ENCODE data around the gene ZGRF1.
"Not testable (repeated sequence)": the region's sequence is repeated elsewhere in the genome, so short reads cannot be mapped to it uniquely, and the experiment has no call there.

Gene ZGRF1

DNA sequence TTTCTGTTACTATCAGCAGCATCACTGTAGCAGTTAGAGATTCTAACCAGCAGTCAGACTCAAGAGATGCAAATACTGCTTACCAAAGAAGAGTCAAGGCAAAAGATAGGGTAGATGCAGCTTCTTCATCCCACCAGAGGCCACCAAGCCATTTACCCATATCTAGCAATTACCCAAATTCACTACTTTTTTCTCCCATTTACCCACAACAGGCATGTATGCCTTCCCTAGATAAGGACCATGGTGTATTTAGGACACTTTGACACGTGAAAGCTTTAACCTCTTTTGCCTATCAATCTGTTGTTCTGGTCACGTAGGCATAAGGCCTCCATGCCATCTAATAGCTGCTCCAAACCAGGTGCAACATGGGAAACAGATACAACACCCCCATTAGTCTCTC, 5.8 kb upstream of the ZGRF1 start:
- no peak overlapping the region for H3K4me3 ChIP-seq (replicated peaks in 1 of 2; ENCODE audit: low read depth in 2 of 2, low read length in 2 of 2)
- TF ChIP-seq, protein P1, sequence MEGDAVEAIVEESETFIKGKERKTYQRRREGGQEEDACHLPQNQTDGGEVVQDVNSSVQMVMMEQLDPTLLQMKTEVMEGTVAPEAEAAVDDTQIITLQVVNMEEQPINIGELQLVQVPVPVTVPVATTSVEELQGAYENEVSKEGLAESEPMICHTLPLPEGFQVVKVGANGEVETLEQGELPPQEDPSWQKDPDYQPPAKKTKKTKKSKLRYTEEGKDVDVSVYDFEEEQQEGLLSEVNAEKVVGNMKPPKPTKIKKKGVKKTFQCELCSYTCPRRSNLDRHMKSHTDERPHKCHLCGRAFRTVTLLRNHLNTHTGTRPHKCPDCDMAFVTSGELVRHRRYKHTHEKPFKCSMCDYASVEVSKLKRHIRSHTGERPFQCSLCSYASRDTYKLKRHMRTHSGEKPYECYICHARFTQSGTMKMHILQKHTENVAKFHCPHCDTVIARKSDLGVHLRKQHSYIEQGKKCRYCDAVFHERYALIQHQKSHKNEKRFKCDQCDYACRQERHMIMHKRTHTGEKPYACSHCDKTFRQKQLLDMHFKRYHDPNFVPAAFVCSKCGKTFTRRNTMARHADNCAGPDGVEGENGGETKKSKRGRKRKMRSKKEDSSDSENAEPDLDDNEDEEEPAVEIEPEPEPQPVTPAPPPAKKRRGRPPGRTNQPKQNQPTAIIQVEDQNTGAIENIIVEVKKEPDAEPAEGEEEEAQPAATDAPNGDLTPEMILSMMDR (IDR thresholded peaks at IDR 0.05; ENCODE audit: low read depth, low read length), result no peak
- no peak for DNase-seq (ENCODE audit: low read depth in 2 of 2)

GRCh38 chr4:112637552-112637866, 800 bp upstream of the ZGRF1 start:
- DNase-seq (ENCODE audit: low read depth in 2 of 2), result no peak
- TF ChIP-seq, protein P1 (IDR thresholded peaks at IDR 0.05; ENCODE audit: low read depth, low read length), result no peak
- H3K4me3 ChIP-seq (replicated peaks in 1 of 2; ENCODE audit: low read depth in 2 of 2, low read length in 2 of 2), result peak overlapping the region; percentile 74 to 91

GRCh38 chr4:112633477-112634235, 3.1 kb downstream of the ZGRF1 start:
- TF ChIP-seq, protein P1 (IDR thresholded peaks at IDR 0.05; ENCODE audit: low read depth, low read length), result peak; percentile 22
- no peak overlapping the region for H3K4me3 ChIP-seq (replicated peaks in 1 of 2; ENCODE audit: low read depth in 2 of 2, low read length in 2 of 2)
- peak; percentile 65 to 69 for DNase-seq (ENCODE audit: low read depth in 2 of 2)

DNA sequence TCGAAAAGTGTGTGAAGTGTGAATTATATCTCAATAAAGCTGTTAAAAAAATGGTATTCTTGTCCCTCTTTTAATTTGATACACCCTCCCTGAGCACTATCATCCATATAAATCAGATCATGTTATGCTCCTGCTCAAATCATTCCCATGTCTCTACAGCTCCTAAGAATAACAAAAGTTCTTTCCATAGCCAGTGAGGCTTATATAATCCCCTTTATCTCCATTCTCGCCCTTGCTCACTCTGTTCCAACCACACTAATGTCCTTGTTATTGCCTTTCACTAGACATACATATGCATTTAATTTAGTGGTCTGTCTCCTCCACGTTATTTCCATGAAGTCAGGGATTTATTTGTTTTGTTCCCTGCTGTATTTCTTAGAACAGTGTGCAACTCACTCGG, 10.5 kb downstream of the ZGRF1 start:
- TF ChIP-seq, protein P1 (IDR thresholded peaks at IDR 0.05; ENCODE audit: low read depth, low read length), result no peak
- no peak overlapping the region for H3K4me3 ChIP-seq (replicated peaks in 1 of 2; ENCODE audit: low read depth in 2 of 2, low read length in 2 of 2)
- DNase-seq (ENCODE audit: low read depth in 2 of 2), result no peak

- no peak overlapping the region for H3K4me3 ChIP-seq (replicated peaks in 1 of 2; ENCODE audit: low read depth in 2 of 2, low read length in 2 of 2)
- TF ChIP-seq, protein P1 (IDR thresholded peaks at IDR 0.05; ENCODE audit: low read depth, low read length), result no peak
- DNase-seq (ENCODE audit: low read depth in 2 of 2), result no peak
Observed at GRCh38 chr4:112616984-112617383, 19.7 kb downstream of the ZGRF1 start.

DNA sequence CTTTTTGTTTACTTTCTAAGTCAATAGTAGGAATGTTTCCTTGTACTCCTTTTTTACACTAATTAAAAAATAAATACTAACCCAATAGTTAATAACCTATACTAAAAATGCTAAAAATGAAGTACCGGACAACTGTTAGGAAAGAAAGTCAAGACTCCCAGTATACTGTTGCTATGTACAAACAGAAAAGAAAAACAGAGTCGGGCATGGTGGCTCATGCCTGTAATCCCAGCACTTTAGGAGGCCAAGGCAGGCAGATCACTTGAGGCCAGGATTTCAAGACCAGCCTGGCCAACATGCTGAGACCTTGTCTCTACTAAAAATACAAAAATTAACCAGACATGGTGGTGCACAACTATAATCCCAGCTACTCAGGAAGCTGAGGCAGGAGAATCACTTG, 23.9 kb downstream of the ZGRF1 start:
- H3K4me3 ChIP-seq (replicated peaks in 1 of 2; ENCODE audit: low read depth in 2 of 2, low read length in 2 of 2); DNase-seq (ENCODE audit: low read depth in 2 of 2): not testable (repeated sequence)

- TF ChIP-seq, protein P1 (IDR thresholded peaks at IDR 0.05; ENCODE audit: low read depth, low read length), result peak; percentile 72
- peak; percentile 75 to 78 for DNase-seq (ENCODE audit: low read depth in 2 of 2)
- no peak overlapping the region for H3K4me3 ChIP-seq (replicated peaks in 1 of 2; ENCODE audit: low read depth in 2 of 2, low read length in 2 of 2)
Observed at GRCh38 chr4:112604589-112604988, 32.1 kb downstream of the ZGRF1 start.

Data from cardiac fibroblast (primary cell).